Measurements from ENCODE around the gene BLZF1. TPM values are rescaled to one million over a fixed set of nuclear protein-coding genes. Genes with fewer than 3 reads are reported as not detected.
A peak's percentile ranks its signal among the peaks of the same experiment; 100 is the strongest.

Gene BLZF1
- total RNA-seq, 1 experiment from 2014 or later = 14.3 TPM

DNA sequence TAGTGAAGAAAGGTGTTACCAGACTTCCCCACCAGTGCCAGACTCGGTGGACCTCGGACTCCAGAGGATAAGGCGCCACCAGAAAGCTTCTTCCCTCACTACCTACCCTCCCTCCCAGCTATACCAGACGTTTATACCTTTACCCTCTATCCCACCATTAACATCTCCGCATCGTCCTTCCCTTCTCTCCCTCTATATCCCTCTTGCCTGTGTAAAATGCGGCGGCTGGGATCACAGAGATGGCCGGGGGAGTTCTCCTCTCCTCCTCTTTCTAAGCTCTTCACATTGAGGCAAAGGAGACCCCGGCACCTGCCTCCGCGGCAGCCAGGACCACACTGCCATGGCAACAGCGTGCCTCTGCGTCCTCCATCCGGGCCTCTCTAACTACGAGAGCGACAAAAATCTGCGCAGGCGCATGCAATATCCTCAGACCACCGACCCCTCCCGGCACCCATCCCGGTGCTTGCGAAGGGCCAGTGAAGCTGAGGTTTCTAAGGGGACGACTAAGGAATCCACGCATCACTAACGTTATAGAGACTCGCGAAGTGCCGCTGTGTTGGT lies 59.2 kb downstream of the BLZF1 start, which contains the start of gene CCDC181:
TSS of gene CCDC181 (minus strand) at position 394 of the 561 bp plus-strand sequence. CDS start 2,547 bp downstream, outside the sequence.
- peak within 1 kb of the TSS; percentile 69 for H3K4me2 ChIP-seq (ENCODE audit: insufficient read depth, insufficient read length, low read length)
- H3K27me3 Mint-ChIP-seq (ENCODE audit: low read depth) = peaks cover 35% of the 10 kb centered on the region
- no CpG with 5 or more reads among the region's 29 CpGs for WGBS (ENCODE audit: extremely low coverage, insufficient read length, low lambda C conversion rate)

More for the DNA sequence above, 59.2 kb downstream of the BLZF1 start, which contains the start of gene CCDC181:
- no peaks in the 10 kb centered on the region for H3K27me3 ChIP-seq (ENCODE audit: insufficient read depth, low read length)
- H3K27ac Mint-ChIP-seq = 0 out of 7 replicates have a peak within 1 kb of the TSS, but pooled peaks of 1 of the 3 experiments have one; percentile 82
- H3K79me2 ChIP-seq (ENCODE audit: insufficient read depth, low read length) = no peaks in the 10 kb centered on the region
- no peak within 1 kb of the TSS for H3K56ac ChIP-seq (ENCODE audit: insufficient read length, low read depth, low read length)
- no peak within 1 kb of the TSS for H4K91ac ChIP-seq (ENCODE audit: insufficient read length, low read depth, low read length)
- no peaks in the 10 kb centered on the region for H3K4me1 ChIP-seq (ENCODE audit: insufficient read depth, low read length)
- peaks cover 0 to 4% of the 10 kb centered on the region in 2 experiments; a peak in 2 of 5 replicates for H3K9me3 Mint-ChIP-seq
- no peak within 1 kb of the TSS for H2BK15ac ChIP-seq (ENCODE audit: low read depth, low read length)
- TF ChIP-seq, protein P1, sequence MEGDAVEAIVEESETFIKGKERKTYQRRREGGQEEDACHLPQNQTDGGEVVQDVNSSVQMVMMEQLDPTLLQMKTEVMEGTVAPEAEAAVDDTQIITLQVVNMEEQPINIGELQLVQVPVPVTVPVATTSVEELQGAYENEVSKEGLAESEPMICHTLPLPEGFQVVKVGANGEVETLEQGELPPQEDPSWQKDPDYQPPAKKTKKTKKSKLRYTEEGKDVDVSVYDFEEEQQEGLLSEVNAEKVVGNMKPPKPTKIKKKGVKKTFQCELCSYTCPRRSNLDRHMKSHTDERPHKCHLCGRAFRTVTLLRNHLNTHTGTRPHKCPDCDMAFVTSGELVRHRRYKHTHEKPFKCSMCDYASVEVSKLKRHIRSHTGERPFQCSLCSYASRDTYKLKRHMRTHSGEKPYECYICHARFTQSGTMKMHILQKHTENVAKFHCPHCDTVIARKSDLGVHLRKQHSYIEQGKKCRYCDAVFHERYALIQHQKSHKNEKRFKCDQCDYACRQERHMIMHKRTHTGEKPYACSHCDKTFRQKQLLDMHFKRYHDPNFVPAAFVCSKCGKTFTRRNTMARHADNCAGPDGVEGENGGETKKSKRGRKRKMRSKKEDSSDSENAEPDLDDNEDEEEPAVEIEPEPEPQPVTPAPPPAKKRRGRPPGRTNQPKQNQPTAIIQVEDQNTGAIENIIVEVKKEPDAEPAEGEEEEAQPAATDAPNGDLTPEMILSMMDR (conservative IDR thresholded peaks at IDR 0.05) = no peak
- H2AK5ac ChIP-seq (ENCODE audit: insufficient read length, low read length) = no peak within 1 kb of the TSS
- H3K9me3 ChIP-seq (ENCODE audit: control insufficient read depth, low read depth, low read length) = no peaks in the 10 kb centered on the region
- H2BK5ac ChIP-seq (ENCODE audit: insufficient read length, low read length) = no peak within 1 kb of the TSS
- no peak within 1 kb of the TSS for H2BK120ac ChIP-seq (ENCODE audit: low read depth, low read length, poor library complexity, severe bottlenecking)
- H3K4me1 Mint-ChIP-seq = peaks cover 4 to 10% of the 10 kb centered on the region in 2 experiments; a peak in 3 of 4 replicates
- peak within 1 kb of the TSS; percentile 33 for H2AFZ ChIP-seq (ENCODE audit: low read length)
- no peak within 1 kb of the TSS for H3K14ac ChIP-seq (ENCODE audit: insufficient read depth, low read length)
- no peak within 1 kb of the TSS for H3K23ac ChIP-seq (ENCODE audit: insufficient read length, low read depth, low read length)
- no peaks in the 10 kb centered on the region for H3K79me1 ChIP-seq (ENCODE audit: insufficient read depth, low read depth, low read length, poor library complexity, severe bottlenecking)
- H3K23me2 ChIP-seq (ENCODE audit: insufficient read length, low read depth, low read length, poor library complexity, severe bottlenecking) = no peaks in the 10 kb centered on the region
- H3K4ac ChIP-seq (ENCODE audit: low read depth, low read length) = no peak within 1 kb of the TSS
- peak within 1 kb of the TSS; percentile 42 for H3K9ac ChIP-seq (ENCODE audit: extremely low read depth, insufficient read length, low read length)
- no peak within 1 kb of the TSS for H3T11ph ChIP-seq (ENCODE audit: low read length)
- no peak within 1 kb of the TSS for H2BK12ac ChIP-seq (ENCODE audit: insufficient read length, low read depth, low read length)
- no peak within 1 kb of the TSS for H2BK20ac ChIP-seq (ENCODE audit: low read depth, low read length, poor library complexity, severe bottlenecking)
- peak within 1 kb of the TSS; percentile 81 to 96 for H3K4me3 Mint-ChIP-seq
- no peak within 1 kb of the TSS for H3K27ac ChIP-seq (ENCODE audit: insufficient read length, low read depth, low read length)
- H4K20me1 ChIP-seq (ENCODE audit: control insufficient read depth, insufficient read depth, insufficient read length) = no peaks in the 10 kb centered on the region
- peak; percentile 95 for DNase-seq
- H4K8ac ChIP-seq (replicated peaks; ENCODE audit: insufficient read length, low read depth, low read length) = no peak within 1 kb of the TSS
- no peak within 1 kb of the TSS for H4K5ac ChIP-seq (ENCODE audit: insufficient read length, low read depth, low read length)
- no peaks in the 10 kb centered on the region for H3K36me3 Mint-ChIP-seq (ENCODE audit: insufficient read depth in 1 of 3, low read depth in 3 of 3)
- no peak within 1 kb of the TSS for H3K18ac ChIP-seq (ENCODE audit: insufficient read length, low read depth, low read length)

Other genes starting within 250 kb of the BLZF1 start
- gene NME7, start 398 bp upstream of the BLZF1 start, total RNA-seq (2021) = 13.2 and 17.0 TPM in 2 replicates
- 2.9 TPM in 2 replicates for gene CCDC181, start 59.3 kb downstream of the BLZF1 start, total RNA-seq (2021)
- 12.4 and 12.8 TPM in 2 replicates for gene SLC19A2, start 117.7 kb downstream of the BLZF1 start, total RNA-seq (2021)
- gene F5, start 218.3 kb downstream of the BLZF1 start, total RNA-seq (2021) = 0.04 TPM in 2 replicates